ENCODE measurements around the gene SENP3. TPM values are rescaled to one million over a fixed set of nuclear protein-coding genes. Genes with fewer than 3 reads are reported as not detected.

The SENP3 gene
- polyA plus RNA-seq, 2 of the 4 experiments (the other 2 are of a cell fraction): 114 to 150 TPM

DNA sequence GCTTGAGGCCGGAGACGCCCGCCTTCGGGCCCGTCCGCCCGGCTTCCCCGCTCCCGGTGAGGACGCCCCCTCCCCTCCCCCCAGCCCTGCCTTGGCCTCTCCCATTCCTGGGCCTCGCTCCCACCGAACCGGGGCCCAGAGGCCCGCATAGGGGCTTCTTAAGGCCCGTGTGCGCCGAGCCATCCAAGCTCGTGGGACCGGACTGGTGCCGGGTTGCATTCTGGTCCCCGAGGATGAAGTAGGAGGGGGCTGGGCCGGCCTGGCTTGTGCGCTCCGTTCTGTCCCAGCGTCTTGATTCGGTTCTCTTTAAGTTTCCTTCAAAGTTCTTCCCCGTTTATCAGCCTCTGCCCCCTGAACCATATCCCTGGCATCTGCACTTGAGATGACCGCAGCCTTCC, 488 bp downstream of the SENP3 start:
- 2% methylated on average over 25 of the region's 28 CpGs for WGBS (ENCODE audit: missing lambda C conversion rate)
- ChIA-PET CTCF (interaction anchor here (0.6 to 11.3 kb wide), 15 partner anchors 8 to 233 kb away, joined by 4 to 232 read pairs (median 30); partner anchors contain the start of genes FGF11, NEURL4, NLGN2 and TMEM102), POLR2A (interaction anchor here (1.2 to 2.8 kb wide), 2 partner anchors 21 to 77 kb away, joined by 5 to 33 read pairs; partner anchors contain the start of genes MPDU1 and POLR2A)
- peak overlapping the region; percentile 90 to 97 for H3K27ac ChIP-seq
- peak overlapping the region; percentile 89 for H3K4me2 ChIP-seq
- FAIRE-seq (no peak), ATAC-seq (peak; percentile 0 to 7; a peak in 3 of 6 replicates), DNase-seq (ENCODE audit: low read depth in 1 of 2, low spot score in 1 of 2) (no peak)
- TF ChIP-seq RCOR1 (IDR thresholded peaks at IDR 0.05; ENCODE audit: low read depth, low read length) (no peak), KDM5A (IDR thresholded peaks at IDR 0.05) (peak; percentile 38; the same call in 1 of the 2 replicates), CHD4 (IDR thresholded peaks at IDR 0.05; ENCODE audit: borderline replicate concordance) (no peak), E2F6 (IDR thresholded peaks at IDR 0.05; ENCODE audit: borderline replicate concordance, low read depth) (no peak), SREBF2 (IDR thresholded peaks at IDR 0.05) (no peak), NR3C1 (IDR thresholded peaks at IDR 0.05) (no peak), MAFK (IDR thresholded peaks at IDR 0.05; ENCODE audit: partially characterized antibody) (no peak), CHD2 (IDR thresholded peaks at IDR 0.05; ENCODE audit: low read length, partially characterized antibody) (no peak)
- peaks cover 45% of the 10 kb centered on the region for H3K4me1 ChIP-seq
- H3K9me3 ChIP-seq: no peaks in the 10 kb centered on the region
- H3K4me3 ChIP-seq: peak overlapping the region; percentile 77

GRCh38 chr17:7563115-7563869, 1.6 kb downstream of the SENP3 start:
- peak overlapping the region; percentile 89 for H3K4me2 ChIP-seq
- POLR2A ChIA-PET: interaction anchor here (0.6 to 1.1 kb wide), 2 partner anchors 20 to 70 kb away, joined by 3 read pairs; partner anchors contain the start of gene MPDU1
- 88% methylated on average over 28 of the region's 30 CpGs for WGBS (ENCODE audit: missing lambda C conversion rate)

DNA sequence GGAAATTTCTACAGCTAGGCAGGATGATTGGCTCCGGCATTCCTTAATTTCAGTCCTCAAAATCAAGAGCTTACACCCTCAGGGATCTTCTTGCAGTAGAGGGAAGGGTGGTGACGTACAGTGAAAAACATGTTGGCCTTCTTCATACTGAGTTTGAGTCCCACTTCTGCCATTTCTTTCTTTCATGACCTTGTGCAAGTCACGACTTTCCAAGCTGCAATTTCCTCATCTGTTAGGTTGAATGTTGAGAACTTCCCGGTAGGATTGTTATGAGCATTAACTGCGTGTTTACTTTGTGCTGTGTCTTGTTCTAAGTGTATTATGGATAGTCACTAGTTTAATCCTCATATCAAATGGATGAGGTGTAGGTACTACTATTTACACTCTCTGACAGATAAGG, 7.9 kb downstream of the SENP3 start:
- POLR2A ChIA-PET: interaction anchor here (0.9 to 2.5 kb wide), 4 partner anchors 8 to 118 kb away, joined by 3 to 10 read pairs (median 5); partner anchors contain the start of genes CD68, POLR2A and TP53
- H3K27ac ChIP-seq: no peak overlapping the region
- TF ChIP-seq JUN (IDR thresholded peaks at IDR 0.05): no peak
- no peak for TF ChIP-seq EHMT2 (IDR thresholded peaks at IDR 0.05; ENCODE audit: low read depth)
- TF ChIP-seq E2F6 (IDR thresholded peaks at IDR 0.05; ENCODE audit: borderline replicate concordance, low read depth): no peak
- TF ChIP-seq HEYL (CRISPR knock-in tag; IDR thresholded peaks at IDR 0.05): no peak
- no peak for TF ChIP-seq HOXB13 (CRISPR knock-in tag; IDR thresholded peaks at IDR 0.05; ENCODE audit: low read depth)
- TF ChIP-seq EP300 (IDR thresholded peaks at IDR 0.05): no peak
- TF ChIP-seq ESRRA (IDR thresholded peaks at IDR 0.05; ENCODE audit: borderline replicate concordance, low read length): no peak
- TF ChIP-seq, protein P1, sequence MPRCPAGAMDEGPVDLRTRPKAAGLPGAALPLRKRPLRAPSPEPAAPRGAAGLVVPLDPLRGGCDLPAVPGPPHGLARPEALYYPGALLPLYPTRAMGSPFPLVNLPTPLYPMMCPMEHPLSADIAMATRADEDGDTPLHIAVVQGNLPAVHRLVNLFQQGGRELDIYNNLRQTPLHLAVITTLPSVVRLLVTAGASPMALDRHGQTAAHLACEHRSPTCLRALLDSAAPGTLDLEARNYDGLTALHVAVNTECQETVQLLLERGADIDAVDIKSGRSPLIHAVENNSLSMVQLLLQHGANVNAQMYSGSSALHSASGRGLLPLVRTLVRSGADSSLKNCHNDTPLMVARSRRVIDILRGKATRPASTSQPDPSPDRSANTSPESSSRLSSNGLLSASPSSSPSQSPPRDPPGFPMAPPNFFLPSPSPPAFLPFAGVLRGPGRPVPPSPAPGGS (IDR thresholded peaks at IDR 0.05): no peak
- TF ChIP-seq CBX8 (IDR thresholded peaks at IDR 0.05): no peak
- no peak for TF ChIP-seq JUNB (IDR thresholded peaks at IDR 0.05)
- no peak for TF ChIP-seq REST (IDR thresholded peaks at IDR 0.05)
- TF ChIP-seq, protein P2, sequence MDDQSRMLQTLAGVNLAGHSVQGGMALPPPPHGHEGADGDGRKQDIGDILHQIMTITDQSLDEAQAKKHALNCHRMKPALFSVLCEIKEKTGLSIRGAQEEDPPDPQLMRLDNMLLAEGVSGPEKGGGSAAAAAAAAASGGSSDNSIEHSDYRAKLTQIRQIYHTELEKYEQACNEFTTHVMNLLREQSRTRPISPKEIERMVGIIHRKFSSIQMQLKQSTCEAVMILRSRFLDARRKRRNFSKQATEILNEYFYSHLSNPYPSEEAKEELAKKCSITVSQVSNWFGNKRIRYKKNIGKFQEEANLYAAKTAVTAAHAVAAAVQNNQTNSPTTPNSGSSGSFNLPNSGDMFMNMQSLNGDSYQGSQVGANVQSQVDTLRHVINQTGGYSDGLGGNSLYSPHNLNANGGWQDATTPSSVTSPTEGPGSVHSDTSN (IDR thresholded peaks at IDR 0.05): no peak
- no peak for TF ChIP-seq BHLHE40 (IDR thresholded peaks at IDR 0.05; ENCODE audit: low read depth, low read length)
- no peak for TF ChIP-seq NR3C1 (IDR thresholded peaks at IDR 0.05)
- no peak for TF ChIP-seq FOXS1 (CRISPR knock-in tag; IDR thresholded peaks at IDR 0.05)
- no peak for TF ChIP-seq POLR2A (IDR thresholded peaks at IDR 0.05; ENCODE audit: low read length)
- no peak for TF ChIP-seq MAZ (IDR thresholded peaks at IDR 0.05; ENCODE audit: borderline replicate concordance, low read depth, low read length)

More at GRCh38 chr17:7563115-7563869, 1.6 kb downstream of the SENP3 start:
- TF ChIP-seq E2F6 (IDR thresholded peaks at IDR 0.05; ENCODE audit: borderline replicate concordance, low read depth): no peak
- FAIRE-seq: no peak
- Histone ChIP-seq H3K27ac (peak overlapping the region in 1 of 2 experiments; percentile 97; a peak in 3 of 6 replicates), H3K4me3 (peak overlapping the region; percentile 77), H3K4me1 (peaks cover 38% of the 10 kb centered on the region), H3K9me3 (no peaks in the 10 kb centered on the region)
- no peak for DNase-seq (ENCODE audit: low read depth in 1 of 2, low spot score in 1 of 2)
- CTCF ChIA-PET: interaction anchor here (0.8 to 4.2 kb wide), 5 partner anchors 13 to 237 kb away, joined by 3 to 30 read pairs (median 4); partner anchors contain the start of genes TMEM95 and TP53
- no peak for ATAC-seq

More for the DNA sequence above, 7.9 kb downstream of the SENP3 start:
- no peak overlapping the region for H3K4me2 ChIP-seq
- no peaks in the 10 kb centered on the region for H3K9me3 ChIP-seq
- CTCF ChIA-PET: interaction anchor here (0.7 to 4.3 kb wide), 7 partner anchors 9 to 223 kb away, joined by 3 to 48 read pairs (median 4); partner anchors contain the start of genes DNAH2 and SENP3
- peaks cover 8% of the 10 kb centered on the region for H3K4me1 ChIP-seq
- no peak for DNase-seq (ENCODE audit: low read depth in 1 of 2, low spot score in 1 of 2)
- ATAC-seq: no peak
- peak; percentile 63 for FAIRE-seq
- H3K4me3 ChIP-seq: no peak overlapping the region
- 92% methylated on average over 5 of the region's 5 CpGs for WGBS (ENCODE audit: missing lambda C conversion rate)

Measured in A549 (cell line).